H9 (cell line): ENCODE measurements around the gene TRMT44. TPM values are rescaled to one million over a fixed set of nuclear protein-coding genes. Genes with fewer than 3 reads are reported as not detected.

Source experiments
- DNase-seq: peaks from one replicate; pipeline ENCODE4 v3.0.0-alpha.2; 2017
- H2AFZ ChIP-seq: one replicate; pipeline ENCODE4 v1.6.1; 2013; ENCODE audit warnings: mild to moderate bottlenecking, low read length, control low read depth, moderate library complexity
- H2AK5ac ChIP-seq: 2 replicates; pipeline ENCODE4 v1.6.1; 2013; ENCODE audit warnings: low read length, control low read depth, mixed read lengths; ENCODE audit not compliant: insufficient read length
- H2BK120ac ChIP-seq: one replicate; pipeline ENCODE4 v1.6.1; 2013; ENCODE audit warnings: low read depth, mild to moderate bottlenecking, low read length, control low read depth, inconsistent platforms; ENCODE audit not compliant: poor library complexity, severe bottlenecking
- H2BK12ac ChIP-seq: 2 replicates; pipeline ENCODE4 v1.6.1; 2013; ENCODE audit warnings: low read length, control low read depth, mixed read lengths, low read depth; ENCODE audit not compliant: insufficient read length
- H2BK15ac ChIP-seq: 2 replicates; pipeline ENCODE4 v1.6.1; 2013; ENCODE audit warnings: low read depth, low read length, control low read depth
- H2BK20ac ChIP-seq: one replicate; pipeline ENCODE4 v1.6.1; 2013; ENCODE audit warnings: low read depth, mild to moderate bottlenecking, low read length, control low read depth, inconsistent platforms; ENCODE audit not compliant: poor library complexity, severe bottlenecking
- H2BK5ac ChIP-seq: 2 replicates; pipeline ENCODE4 v1.6.1; 2013; ENCODE audit warnings: low read length, control low read depth, mixed read lengths; ENCODE audit not compliant: insufficient read length
- H3K14ac ChIP-seq: 2 replicates; pipeline ENCODE4 v1.6.1; 2013; ENCODE audit warnings: low read length, control low read depth; ENCODE audit not compliant: insufficient read depth
- H3K18ac ChIP-seq: 2 replicates; pipeline ENCODE4 v1.6.1; 2013; ENCODE audit warnings: low read depth, mild to moderate bottlenecking, mixed read lengths, low read length, control low read depth; ENCODE audit not compliant: insufficient read length
- H3K23ac ChIP-seq: 2 replicates; pipeline ENCODE4 v1.6.1; 2013; ENCODE audit warnings: low read length, control low read depth, mixed read lengths, low read depth; ENCODE audit not compliant: insufficient read length
- H3K23me2 ChIP-seq: 2 replicates; pipeline ENCODE4 v1.6.1; 2013; ENCODE audit warnings: low read depth, mild to moderate bottlenecking, mixed read lengths, low read length, control low read depth; ENCODE audit not compliant: insufficient read length, poor library complexity, severe bottlenecking
- H3K27ac ChIP-seq: 2 replicates; pipeline ENCODE4 v1.5.1; 2013; ENCODE audit warnings: low read length, control low read depth, mixed read lengths, low read depth; ENCODE audit not compliant: insufficient read length
- H3K27me3 ChIP-seq: 2 replicates; pipeline ENCODE4 v1.6.1; 2013; ENCODE audit warnings: low read length, control low read depth, inconsistent platforms; ENCODE audit not compliant: insufficient read depth
- H3K4ac ChIP-seq: 2 replicates; pipeline ENCODE4 v1.6.1; 2013; ENCODE audit warnings: low read depth, mild to moderate bottlenecking, control low read depth, inconsistent platforms, low read length, moderate library complexity
- H3K4me1 ChIP-seq: 2 replicates; pipeline ENCODE4 v1.6.1; 2013; ENCODE audit warnings: low read length, control low read depth, inconsistent platforms; ENCODE audit not compliant: insufficient read depth
- H3K4me2 ChIP-seq: 2 replicates; pipeline ENCODE4 v1.6.1; 2013; ENCODE audit warnings: low read length, control low read depth, mixed read lengths; ENCODE audit not compliant: insufficient read length, insufficient read depth
- H3K56ac ChIP-seq: 2 replicates; pipeline ENCODE4 v1.6.1; 2013; ENCODE audit warnings: low read depth, mild to moderate bottlenecking, mixed read lengths, low read length, control low read depth; ENCODE audit not compliant: insufficient read length
- H3K79me1 ChIP-seq: 2 replicates; pipeline ENCODE4 v1.6.1; 2013; ENCODE audit warnings: low read depth, mild to moderate bottlenecking, moderate library complexity, low read length, control low read depth, inconsistent platforms; ENCODE audit not compliant: insufficient read depth, poor library complexity, severe bottlenecking
- H3K79me2 ChIP-seq: 2 replicates; pipeline ENCODE4 v1.6.1; 2013; ENCODE audit warnings: low read length, control low read depth, inconsistent platforms; ENCODE audit not compliant: insufficient read depth
- H3K9ac ChIP-seq: 2 replicates; pipeline ENCODE4 v1.6.1; 2013; ENCODE audit warnings: low read length, control low read depth, mixed read lengths; ENCODE audit not compliant: insufficient read length; ENCODE audit errors: extremely low read depth
- H3K9me3 ChIP-seq: one replicate; pipeline ENCODE4 v1.6.1; 2013; ENCODE audit warnings: low read depth, low read length, inconsistent platforms; ENCODE audit not compliant: control insufficient read depth
- H3T11ph ChIP-seq: one replicate; pipeline ENCODE4 v1.6.1; 2013; ENCODE audit warnings: mild to moderate bottlenecking, low read length, control low read depth, inconsistent platforms
- H4K20me1 ChIP-seq: one replicate; pipeline ENCODE4 v1.6.1; 2013; ENCODE audit not compliant: control insufficient read depth, insufficient read length, insufficient read depth
- H4K5ac ChIP-seq: 2 replicates; pipeline ENCODE4 v1.6.1; 2013; ENCODE audit warnings: low read depth, mild to moderate bottlenecking, mixed read lengths, low read length, control low read depth; ENCODE audit not compliant: insufficient read length
- H4K8ac ChIP-seq: replicated peaks from 2 replicates; pipeline ENCODE4 v1.6.1; 2013; ENCODE audit warnings: low read length, control low read depth, mixed read lengths, low read depth; ENCODE audit not compliant: insufficient read length
- H4K91ac ChIP-seq: 2 replicates; pipeline ENCODE4 v1.6.1; 2013; ENCODE audit warnings: low read depth, mild to moderate bottlenecking, moderate library complexity, mixed read lengths, low read length, control low read depth; ENCODE audit not compliant: insufficient read length
- H3K27ac Mint-ChIP-seq, 3 experiments: 2 replicates in 2 of 3; 3 replicates in 1 of 3; pipeline ENCODE4 v1.8.0; 2020 to 2021; ENCODE audit warnings: mixed read lengths in 3 of 3, mild to moderate bottlenecking in 1 of 3, moderate library complexity in 1 of 3
- H3K27me3 Mint-ChIP-seq: 2 replicates; pipeline ENCODE4 v1.8.0; 2021; ENCODE audit warnings: low read depth, mild to moderate bottlenecking, moderate library complexity, mixed read lengths
- H3K36me3 Mint-ChIP-seq, 3 experiments: 2 replicates in 2 of 3; 3 replicates in 1 of 3; pipeline ENCODE4 v1.8.0; 2020 to 2021; ENCODE audit warnings: low read depth in 3 of 3, mixed read lengths in 3 of 3; ENCODE audit not compliant: insufficient read depth in 1 of 3
- H3K4me1 Mint-ChIP-seq, 2 experiments: 2 replicates each; pipeline ENCODE4 v1.8.0; 2020; ENCODE audit warnings: mixed read lengths in 2 of 2
- H3K4me3 Mint-ChIP-seq, 2 experiments: 2 replicates in 1 of 2; 3 replicates in 1 of 2; pipeline ENCODE4 v1.8.0; 2020 to 2021; ENCODE audit warnings: mild to moderate bottlenecking in 2 of 2, mixed read lengths in 2 of 2, moderate library complexity in 1 of 2
- H3K9me3 Mint-ChIP-seq, 2 experiments: 2 replicates in 1 of 2; 3 replicates in 1 of 2; pipeline ENCODE4 v1.8.0; 2020; ENCODE audit warnings: mild to moderate bottlenecking in 2 of 2, mixed read lengths in 2 of 2, moderate library complexity in 1 of 2
- WGBS: extraction: QIAGEN DNeasy Blood & Tissue Kit; methylation state at CpG from one replicate; pipeline ENCODE4 v1.1.7; 2013; ENCODE audit warnings: missing lambda C conversion rate, low lambda C conversion rate, mixed read lengths; ENCODE audit not compliant: insufficient read length; ENCODE audit errors: extremely low coverage; 5-methylcytosine and 5-hydroxymethylcytosine counted together
- total RNA-seq: library from RNA; stranded (reverse); gene quantifications from 2 replicates; pipeline ENCODE4 v1.2.1, GENCODE V29; 2021
- TF ChIP-seq, protein P1 (sequence below): fragments of 200-600 bp; sonication (generic); conservative IDR thresholded peaks from 3 replicates; pipeline ENCODE4 v1.8.0; 2021; ENCODE audit warnings: antibody characterized with exemption, mild to moderate bottlenecking

Gene TRMT44
- total RNA-seq, 1 experiment from 2014 or later: 22.8 TPM

DNA sequence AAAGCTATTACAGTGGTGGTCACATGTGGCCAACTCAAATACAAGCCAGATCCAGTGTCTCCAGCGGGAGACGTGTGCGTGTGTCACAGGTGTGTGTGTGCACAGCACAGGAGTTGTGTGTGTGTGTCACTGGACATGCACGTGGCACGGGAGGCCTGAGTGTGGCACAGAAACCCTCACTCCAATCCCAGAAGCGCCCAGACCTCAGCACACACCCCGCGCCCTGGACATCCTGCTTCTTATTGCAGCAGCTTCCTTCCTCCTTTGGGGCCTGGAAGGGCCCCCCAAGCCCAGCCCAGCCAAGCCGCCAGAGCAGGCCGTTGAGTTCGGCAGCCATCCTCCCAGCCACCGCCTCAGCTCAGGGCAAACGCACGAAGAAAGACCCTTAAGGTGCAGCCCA, 37.9 kb upstream of the TRMT44 start:
- peaks cover 4 to 11% of the 10 kb centered on the region in 2 experiments for H3K4me1 Mint-ChIP-seq
- Histone ChIP-seq H3K27me3 (no peaks in the 10 kb centered on the region), H3K9ac (no peak overlapping the region), H2BK15ac (no peak overlapping the region), H4K5ac (no peak overlapping the region), H3K4me1 (no peaks in the 10 kb centered on the region), H3T11ph (no peak overlapping the region), H2BK5ac (no peak overlapping the region), H2BK12ac (no peak overlapping the region), H3K4ac (no peak overlapping the region), H2AFZ (no peak overlapping the region), H3K79me1 (no peaks in the 10 kb centered on the region), H3K23ac (no peak overlapping the region), H3K14ac (no peak overlapping the region), H3K23me2 (no peaks in the 10 kb centered on the region), H3K18ac (no peak overlapping the region), H2AK5ac (no peak overlapping the region), H4K8ac (no peak overlapping the region), H2BK120ac (no peak overlapping the region), H3K27ac (no peak overlapping the region), H2BK20ac (no peak overlapping the region), H3K56ac (no peak overlapping the region), H3K79me2 (no peaks in the 10 kb centered on the region), H3K9me3 (no peaks in the 10 kb centered on the region), H4K20me1 (no peaks in the 10 kb centered on the region), H3K4me2 (no peak overlapping the region), H4K91ac (no peak overlapping the region)
- TF ChIP-seq, protein P1, sequence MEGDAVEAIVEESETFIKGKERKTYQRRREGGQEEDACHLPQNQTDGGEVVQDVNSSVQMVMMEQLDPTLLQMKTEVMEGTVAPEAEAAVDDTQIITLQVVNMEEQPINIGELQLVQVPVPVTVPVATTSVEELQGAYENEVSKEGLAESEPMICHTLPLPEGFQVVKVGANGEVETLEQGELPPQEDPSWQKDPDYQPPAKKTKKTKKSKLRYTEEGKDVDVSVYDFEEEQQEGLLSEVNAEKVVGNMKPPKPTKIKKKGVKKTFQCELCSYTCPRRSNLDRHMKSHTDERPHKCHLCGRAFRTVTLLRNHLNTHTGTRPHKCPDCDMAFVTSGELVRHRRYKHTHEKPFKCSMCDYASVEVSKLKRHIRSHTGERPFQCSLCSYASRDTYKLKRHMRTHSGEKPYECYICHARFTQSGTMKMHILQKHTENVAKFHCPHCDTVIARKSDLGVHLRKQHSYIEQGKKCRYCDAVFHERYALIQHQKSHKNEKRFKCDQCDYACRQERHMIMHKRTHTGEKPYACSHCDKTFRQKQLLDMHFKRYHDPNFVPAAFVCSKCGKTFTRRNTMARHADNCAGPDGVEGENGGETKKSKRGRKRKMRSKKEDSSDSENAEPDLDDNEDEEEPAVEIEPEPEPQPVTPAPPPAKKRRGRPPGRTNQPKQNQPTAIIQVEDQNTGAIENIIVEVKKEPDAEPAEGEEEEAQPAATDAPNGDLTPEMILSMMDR: no peak
- H3K4me3 Mint-ChIP-seq: no peak overlapping the region
- peaks cover 3% of the 10 kb centered on the region for H3K27me3 Mint-ChIP-seq
- DNase-seq: no peak
- H3K36me3 Mint-ChIP-seq: peaks cover 25 to 30% (median 28%) of the 10 kb centered on the region in 3 experiments
- peaks cover 13 to 17% of the 10 kb centered on the region in 2 experiments for H3K9me3 Mint-ChIP-seq
- no CpG with 5 or more reads among the region's 14 CpGs for whole genome bisulfite sequencing
- peak overlapping the region in 1 of 3 experiments; percentile 53; a peak in 2 of 7 replicates for H3K27ac Mint-ChIP-seq
